ENCODE results near the gene ZMYND15. TPM values are rescaled to one million over a fixed set of nuclear protein-coding genes. Genes with fewer than 3 reads are reported as not detected.

Gene ZMYND15
- total and polyA plus RNA-seq, 2 of the 4 experiments (the other 2 are of a cell fraction), result 0.07 TPM; not detected in 1

GRCh38 chr17:4750606-4751005 lies 11.0 kb downstream of the ZMYND15 start:
- H3K4me1 ChIP-seq (ENCODE audit: control insufficient read depth, insufficient read depth, low read length), result no peaks in the 10 kb centered on the region
- H3K9me3 ChIP-seq (ENCODE audit: control insufficient read depth, insufficient read depth, low read length), result no peaks in the 10 kb centered on the region
- no peak overlapping the region for H3K4me2 ChIP-seq (ENCODE audit: low read depth, low read length)
- H2AFZ ChIP-seq (replicated peaks; ENCODE audit: low read length, poor library complexity), result no peak overlapping the region
- peaks cover 41% of the 10 kb centered on the region for H3K27me3 ChIP-seq (ENCODE audit: control insufficient read depth, insufficient read depth, low read length)
- no peaks in the 10 kb centered on the region for H3K9me1 ChIP-seq (ENCODE audit: insufficient read depth, low read length)
- no peaks in the 10 kb centered on the region for H3K79me1 ChIP-seq (ENCODE audit: low read depth in 1 of 2, low read length in 2 of 2)
- H4K5ac ChIP-seq (ENCODE audit: low read depth, low read length), result no peak overlapping the region
- H2BK20ac ChIP-seq (ENCODE audit: low read depth, low read length), result no peak overlapping the region
- no peaks in the 10 kb centered on the region for H3K36me3 ChIP-seq (ENCODE audit: control insufficient read depth, insufficient read depth, low read length)
- ChIA-PET CTCF (no interaction called here), POLR2A (ENCODE audit: unreplicated experiment) (no interaction called here)
- H4K8ac ChIP-seq (ENCODE audit: low read depth in 2 of 2, low read length in 2 of 2), result no peak overlapping the region
- dilution Hi-C loops (cut with HindIII; ENCODE audit: low sequenced_read_pairs, unreplicated experiment), result no loop called here
- H2BK120ac ChIP-seq (ENCODE audit: low read depth, low read length), result no peak overlapping the region
- WGBS, 2 experiments (ENCODE audit: extremely low coverage in 2 of 2, insufficient read length in 1 of 2), result no CpG with 5 or more reads among the region's 3 CpGs
- H3K23ac ChIP-seq (ENCODE audit: low read depth, low read length), result no peak overlapping the region
- TF ChIP-seq BHLHE40 (IDR thresholded peaks at IDR 0.05; ENCODE audit: low read depth, low read length) (no peak), MAFK (IDR thresholded peaks at IDR 0.05; ENCODE audit: low read depth, low read length) (no peak), POLR2A (IDR thresholded peaks at IDR 0.05; ENCODE audit: low read depth, low read length) (no peak), NFE2L2 (IDR thresholded peaks at IDR 0.05; ENCODE audit: low read depth, low read length) (no peak), CHD1 (IDR thresholded peaks at IDR 0.05; ENCODE audit: low read depth, low read length) (no peak)
- in situ Hi-C loops (cut with MboI; ENCODE audit: low sequenced_read_pairs), result no loop called here
- no peak overlapping the region for H3K27ac ChIP-seq (ENCODE audit: insufficient read depth, low read length)
- DNase-seq, result no peak
- no peak for ATAC-seq (ENCODE audit: low read depth)
- no peak overlapping the region for H3K18ac ChIP-seq (ENCODE audit: low read depth, low read length)
- intact Hi-C loops (cut with micrococcal nuclease), result no loop called here
- H2BK15ac ChIP-seq (ENCODE audit: low read depth, low read length), result no peak overlapping the region
- no peak overlapping the region for H2AK5ac ChIP-seq (ENCODE audit: low read depth, low read length)
- no TSS peak for BruUV-seq (replicated peaks)
- H3K4ac ChIP-seq (ENCODE audit: low read depth, low read length), result no peak overlapping the region
- H2BK5ac ChIP-seq (ENCODE audit: low read depth, low read length, poor library complexity, severe bottlenecking), result no peak overlapping the region
- H3K4me3 ChIP-seq (ENCODE audit: insufficient read depth, low read depth, low read length), result no peak overlapping the region
- no peak overlapping the region for H3K56ac ChIP-seq (ENCODE audit: extremely low read depth, insufficient read depth, low read length)
- no peak overlapping the region for H3K14ac ChIP-seq (replicated peaks; ENCODE audit: low read depth, low read length)
- no peaks in the 10 kb centered on the region for H4K20me1 ChIP-seq (ENCODE audit: insufficient read depth, low read length)
- no peak overlapping the region for H2AK9ac ChIP-seq (replicated peaks; ENCODE audit: low read depth, low read length, poor library complexity)
- no peak overlapping the region for H3K9ac ChIP-seq (ENCODE audit: low read depth, low read length)
- no peak overlapping the region for H4K91ac ChIP-seq (ENCODE audit: insufficient read depth, low read depth, low read length)
